HG03457 (cell line): ENCODE data around the gene ERO1A.

Source experiments
- ATAC-seq: cut with Tn5 transposase; IDR thresholded peaks from one replicate; pipeline ENCODE4 v1.9.1; 2021; ENCODE audit warnings: moderate number of reproducible peaks; ENCODE audit not compliant: unreplicated experiment

ERO1A gene

GRCh38 chr14:52701223-52701622, 5.9 kb upstream of the ERO1A start:
- no peak for ATAC-seq

GRCh38 chr14:52700701-52701172, 5.4 kb upstream of the ERO1A start:
- ATAC-seq = no peak

- peak; percentile 46 for ATAC-seq
Measured at GRCh38 chr14:52694761-52695480, 437 bp downstream of the ERO1A start.

GRCh38 chr14:52693532-52693931, 1.8 kb downstream of the ERO1A start:
- ATAC-seq = no peak

- ATAC-seq = no peak
Measured at GRCh38 chr14:52693036-52693435, 2.3 kb downstream of the ERO1A start.

GRCh38 chr14:52692248-52692962, 3.0 kb downstream of the ERO1A start:
- no peak for ATAC-seq

- ATAC-seq = no peak
Measured at GRCh38 chr14:52690983-52691760, 4.2 kb downstream of the ERO1A start.

- no peak for ATAC-seq
Measured at GRCh38 chr14:52686176-52686575, 9.2 kb downstream of the ERO1A start.

GRCh38 chr14:52683985-52684520, 11.3 kb downstream of the ERO1A start:
- no peak for ATAC-seq

GRCh38 chr14:52678591-52678990, 16.8 kb downstream of the ERO1A start:
- no peak for ATAC-seq

GRCh38 chr14:52663850-52664249, 31.5 kb downstream of the ERO1A start:
- ATAC-seq = no peak

- no peak for ATAC-seq
Measured at GRCh38 chr14:52661314-52661713, 34.0 kb downstream of the ERO1A start.

- ATAC-seq = no peak
Measured at GRCh38 chr14:52660832-52661231, 34.5 kb downstream of the ERO1A start.

GRCh38 chr14:52660325-52660724, 35.0 kb downstream of the ERO1A start:
- no peak for ATAC-seq

- ATAC-seq = no peak
Measured at GRCh38 chr14:52656905-52657304, 38.5 kb downstream of the ERO1A start.

- no peak for ATAC-seq
Measured at GRCh38 chr14:52650774-52651173, 44.6 kb downstream of the ERO1A start.

GRCh38 chr14:52649511-52649910, 45.8 kb downstream of the ERO1A start:
- ATAC-seq = no peak

- no peak for ATAC-seq
Measured at GRCh38 chr14:52641745-52642144, 53.6 kb downstream of the ERO1A start.

- no peak for ATAC-seq
Measured at GRCh38 chr14:52640137-52640536, 55.2 kb downstream of the ERO1A start.

- no peak for ATAC-seq
Measured at GRCh38 chr14:52619687-52620086, 75.7 kb downstream of the ERO1A start.

GRCh38 chr14:52618602-52619001, 76.8 kb downstream of the ERO1A start:
- ATAC-seq = no peak
